MM.1S (cell line): ENCODE results near the gene HINT3.
A peak's percentile ranks its signal among the peaks of the same experiment; 100 is the strongest.

Experiments used
- DNase-seq: peaks from one replicate; pipeline ENCODE4 v3.0.0-alpha.2; 2015
- H2AFZ ChIP-seq: fragments of 300-600 bp; sonication (generic); 2 replicates; pipeline ENCODE4 v1.6.0; 2016; ENCODE audit warnings: antibody characterized with exemption, low read length
- H3F3A ChIP-seq: fragments of 300-600 bp; sonication (generic); 2 replicates; pipeline ENCODE4 v1.6.1; 2016; ENCODE audit warnings: mild to moderate bottlenecking, antibody characterized with exemption, low read length, moderate library complexity, mixed read lengths; ENCODE audit not compliant: insufficient read depth
- H3K27ac ChIP-seq: fragments of 300-600 bp; sonication (generic); 2 replicates; pipeline ENCODE4 v1.5.1; 2016; ENCODE audit warnings: mild to moderate bottlenecking, low read length
- H3K27me3 ChIP-seq: fragments of 300-600 bp; sonication (generic); replicated peaks from 2 replicates; pipeline ENCODE4 v1.6.0; 2016; ENCODE audit warnings: low read length; ENCODE audit not compliant: insufficient read depth
- H3K36me3 ChIP-seq: fragments of 300-600 bp; sonication (generic); replicated peaks from 2 replicates; pipeline ENCODE4 v1.6.1; 2016; ENCODE audit warnings: mild to moderate bottlenecking, low read length, mixed read lengths; ENCODE audit not compliant: insufficient read depth
- H3K4me1 ChIP-seq: fragments of 300-600 bp; sonication (generic); 2 replicates; pipeline ENCODE4 v1.6.1; 2016; ENCODE audit warnings: low read length, mixed read lengths
- H3K4me2 ChIP-seq: fragments of 300-600 bp; sonication (generic); 2 replicates; pipeline ENCODE4 v1.6.0; 2016; ENCODE audit warnings: low read depth, low read length
- H3K4me3 ChIP-seq: fragments of 300-600 bp; sonication (generic); 2 replicates; pipeline ENCODE4 v1.5.1; 2016; ENCODE audit warnings: low read length, mixed read lengths
- H3K79me2 ChIP-seq: fragments of 300-600 bp; sonication (generic); 2 replicates; pipeline ENCODE4 v1.6.1; 2016; ENCODE audit warnings: mixed run types, low read length, mixed read lengths
- H3K9ac ChIP-seq: fragments of 300-600 bp; sonication (generic); 2 replicates; pipeline ENCODE4 v1.6.1; 2016; ENCODE audit warnings: low read length, mixed read lengths
- H3K9me2 ChIP-seq: fragments of 300-600 bp; sonication (generic); replicated peaks from 2 replicates; pipeline ENCODE4 v1.6.1; 2016; ENCODE audit warnings: mild to moderate bottlenecking, low read length, mixed read lengths; ENCODE audit not compliant: insufficient read depth
- H3K9me3 ChIP-seq: fragments of 300-600 bp; sonication (generic); replicated peaks from 2 replicates; pipeline ENCODE4 v1.6.1; 2016; ENCODE audit warnings: mild to moderate bottlenecking, low read length, mixed read lengths; ENCODE audit not compliant: insufficient read depth
- H4K20me1 ChIP-seq: fragments of 300-600 bp; sonication (generic); 2 replicates; pipeline ENCODE4 v1.6.1; 2016; ENCODE audit warnings: mild to moderate bottlenecking, low read length, moderate library complexity, mixed read lengths; ENCODE audit not compliant: insufficient read depth
- EZH2 ChIP-seq: fragments of 300-600 bp; sonication (generic); optimal IDR thresholded peaks from 2 replicates; pipeline ENCODE3; 2017; ENCODE audit warnings: low read depth, mild to moderate bottlenecking, antibody characterized with exemption, low read length, mixed read lengths
- EZH2phosphoT487 ChIP-seq: fragments of 300-600 bp; sonication (generic); IDR thresholded peaks from 2 replicates; pipeline ENCODE4 v1.6.1; 2018; ENCODE audit warnings: antibody characterized with exemption, low read length
- TF ChIP-seq, protein P1 (sequence below): fragments of 300-600 bp; sonication (generic); IDR thresholded peaks from 2 replicates; pipeline ENCODE4 v1.5.1; 2016; ENCODE audit warnings: antibody characterized with exemption, low read length, mixed read lengths

The HINT3 gene

DNA sequence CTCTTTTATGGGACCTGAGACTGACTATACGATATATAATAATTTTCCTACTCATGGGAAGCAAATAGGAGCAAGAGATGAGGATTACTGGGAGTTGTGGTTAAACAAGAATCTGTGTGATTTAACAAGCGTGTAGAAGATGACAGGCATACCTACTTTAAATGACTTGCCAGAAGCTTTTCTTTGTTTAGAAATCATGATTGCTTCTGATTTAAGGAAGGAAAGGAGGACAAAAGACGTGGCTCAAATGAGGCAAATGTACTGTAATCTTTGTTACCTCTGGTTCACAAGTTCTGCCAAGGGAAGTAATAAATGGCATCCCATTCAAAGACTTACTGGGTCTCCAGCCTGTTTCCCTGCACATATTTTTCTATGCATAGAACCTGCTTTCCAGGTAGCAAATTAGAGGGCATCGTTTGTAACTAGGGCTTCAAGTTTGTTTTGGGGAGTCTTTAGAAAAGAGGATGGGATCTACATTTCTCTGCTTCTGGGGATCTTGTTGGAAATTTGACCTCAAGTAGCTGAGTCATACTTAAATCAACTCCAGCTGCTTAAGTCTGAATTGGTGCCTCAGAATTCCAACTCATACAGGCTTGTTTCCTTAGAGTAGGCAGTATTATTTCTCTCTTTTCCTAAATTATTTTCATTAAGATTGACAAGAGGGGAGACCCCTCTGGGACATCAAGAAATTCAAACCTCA, 26.8 kb downstream of the HINT3 start:
- Histone ChIP-seq H2AFZ (no peak overlapping the region), H3K79me2 (peaks cover 29% of the 10 kb centered on the region), H3K36me3 (no peaks in the 10 kb centered on the region), H4K20me1 (no peaks in the 10 kb centered on the region), H3K9ac (no peak overlapping the region), H3F3A (peaks cover 7% of the 10 kb centered on the region; the same call in 1 of the 2 replicates), H3K4me3 (no peak overlapping the region), H3K27me3 (no peaks in the 10 kb centered on the region), H3K27ac (no peak overlapping the region), H3K9me2 (no peaks in the 10 kb centered on the region), H3K4me1 (0 out of 2 replicates have a peak, but pooled peaks cover 3% of the 10 kb centered on the region), H3K9me3 (no peaks in the 10 kb centered on the region), H3K4me2 (no peak overlapping the region)
- TF ChIP-seq, protein P1, sequence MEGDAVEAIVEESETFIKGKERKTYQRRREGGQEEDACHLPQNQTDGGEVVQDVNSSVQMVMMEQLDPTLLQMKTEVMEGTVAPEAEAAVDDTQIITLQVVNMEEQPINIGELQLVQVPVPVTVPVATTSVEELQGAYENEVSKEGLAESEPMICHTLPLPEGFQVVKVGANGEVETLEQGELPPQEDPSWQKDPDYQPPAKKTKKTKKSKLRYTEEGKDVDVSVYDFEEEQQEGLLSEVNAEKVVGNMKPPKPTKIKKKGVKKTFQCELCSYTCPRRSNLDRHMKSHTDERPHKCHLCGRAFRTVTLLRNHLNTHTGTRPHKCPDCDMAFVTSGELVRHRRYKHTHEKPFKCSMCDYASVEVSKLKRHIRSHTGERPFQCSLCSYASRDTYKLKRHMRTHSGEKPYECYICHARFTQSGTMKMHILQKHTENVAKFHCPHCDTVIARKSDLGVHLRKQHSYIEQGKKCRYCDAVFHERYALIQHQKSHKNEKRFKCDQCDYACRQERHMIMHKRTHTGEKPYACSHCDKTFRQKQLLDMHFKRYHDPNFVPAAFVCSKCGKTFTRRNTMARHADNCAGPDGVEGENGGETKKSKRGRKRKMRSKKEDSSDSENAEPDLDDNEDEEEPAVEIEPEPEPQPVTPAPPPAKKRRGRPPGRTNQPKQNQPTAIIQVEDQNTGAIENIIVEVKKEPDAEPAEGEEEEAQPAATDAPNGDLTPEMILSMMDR = no peak
- TF ChIP-seq EZH2 (no peak), EZH2phosphoT487 (no peak)
- no peak for DNase-seq

DNA sequence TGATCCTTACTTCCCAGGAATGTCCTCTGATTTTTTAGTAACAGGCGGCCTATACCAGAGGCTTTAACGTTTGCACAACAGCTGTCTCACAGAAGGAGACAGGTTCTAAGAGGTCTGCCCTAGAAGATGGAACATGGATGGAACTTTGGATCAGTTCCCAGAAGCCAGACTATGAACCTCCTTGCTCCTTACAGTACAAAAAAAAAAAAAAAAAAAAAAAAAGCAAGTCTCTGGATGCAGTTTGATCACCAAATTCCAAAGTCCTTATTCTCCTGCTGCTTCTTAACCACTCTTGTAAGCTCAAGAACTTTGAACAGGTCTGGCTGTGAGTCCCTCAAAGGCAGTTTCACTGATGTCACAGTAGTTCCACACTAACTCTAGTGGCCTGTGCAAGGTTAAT, 27.7 kb downstream of the HINT3 start:
- Histone ChIP-seq H3K36me3 (no peaks in the 10 kb centered on the region), H3K9me3 (no peaks in the 10 kb centered on the region), H3K4me1 (0 out of 2 replicates have a peak, but pooled peaks cover 3% of the 10 kb centered on the region), H3K27me3 (no peaks in the 10 kb centered on the region), H4K20me1 (no peaks in the 10 kb centered on the region), H3K9me2 (no peaks in the 10 kb centered on the region), H3K4me2 (no peak overlapping the region), H3K79me2 (peaks cover 37% of the 10 kb centered on the region), H3K4me3 (no peak overlapping the region), H3K9ac (no peak overlapping the region), H3K27ac (no peak overlapping the region), H3F3A (peaks cover 7% of the 10 kb centered on the region; the same call in 1 of the 2 replicates), H2AFZ (no peak overlapping the region)
- no peak for DNase-seq
- TF ChIP-seq EZH2 = no peak
- TF ChIP-seq EZH2phosphoT487 = no peak
- TF ChIP-seq, protein P1 = no peak

DNA sequence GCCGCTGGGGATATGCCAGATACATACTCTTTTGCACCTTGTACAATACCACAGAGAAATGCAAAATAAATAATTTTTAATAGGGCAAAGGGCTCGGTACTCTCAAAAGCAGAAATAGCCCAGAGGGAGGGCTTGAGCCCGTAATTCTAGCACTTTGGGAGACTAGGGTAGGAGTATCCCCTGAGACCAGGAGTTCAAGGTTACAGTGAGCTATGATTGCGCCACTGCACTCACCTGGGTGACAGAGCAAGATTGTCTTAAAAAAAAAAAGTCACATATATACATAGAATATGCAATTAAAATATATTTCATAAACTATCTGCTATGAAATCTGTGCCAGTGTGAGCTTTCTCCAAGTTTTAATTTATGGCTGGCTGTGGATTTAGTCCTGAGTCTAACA, 29.0 kb downstream of the HINT3 start:
- Histone ChIP-seq H4K20me1 (no peaks in the 10 kb centered on the region), H3K79me2 (peaks cover 49% of the 10 kb centered on the region)

More for the DNA sequence above, 29.0 kb downstream of the HINT3 start:
- Histone ChIP-seq H3K9ac (peak overlapping the region; percentile 86), H2AFZ (peak overlapping the region; percentile 97), H3F3A (peaks cover 7% of the 10 kb centered on the region; the same call in 1 of the 2 replicates), H3K27ac (no peak overlapping the region), H3K9me3 (no peaks in the 10 kb centered on the region), H3K4me3 (peak overlapping the region; percentile 97), H3K9me2 (no peaks in the 10 kb centered on the region), H3K27me3 (no peaks in the 10 kb centered on the region), H3K36me3 (no peaks in the 10 kb centered on the region), H3K4me1 (0 out of 2 replicates have a peak, but pooled peaks cover 3% of the 10 kb centered on the region), H3K4me2 (peak overlapping the region; percentile 76)
- TF ChIP-seq, protein P1 = no peak
- no peak for TF ChIP-seq EZH2
- no peak for TF ChIP-seq EZH2phosphoT487
- no peak for DNase-seq
